GM21825 (cell line): Measurements from ENCODE around the gene LNX1.

Experiments used
- ATAC-seq: cut with Tn5 transposase; IDR thresholded peaks from one replicate; pipeline ENCODE4 v1.9.1; 2021; ENCODE audit warnings: mild to moderate bottlenecking, moderate library complexity; ENCODE audit not compliant: unreplicated experiment

Gene LNX1

DNA sequence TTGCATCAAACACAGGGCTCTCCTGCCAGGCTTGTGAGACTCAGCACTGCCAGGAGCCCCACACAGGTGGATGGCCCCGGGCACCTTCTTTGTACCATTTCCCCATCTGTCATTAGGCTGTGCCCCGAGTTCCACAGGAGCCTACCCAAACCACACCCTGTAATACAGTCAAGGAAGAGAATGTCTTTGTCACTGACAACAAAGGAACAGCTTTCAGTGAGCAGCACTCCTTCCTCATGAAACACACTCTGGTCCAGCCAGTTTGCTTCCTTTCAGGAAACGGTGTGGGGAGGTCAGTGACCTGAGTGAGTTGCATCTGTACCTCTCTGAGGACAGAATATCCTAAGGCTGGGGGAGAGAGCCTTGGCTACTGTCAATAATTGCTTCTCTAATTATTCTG, 53.7 kb downstream of the LNX1 start:
- no peak for ATAC-seq

DNA sequence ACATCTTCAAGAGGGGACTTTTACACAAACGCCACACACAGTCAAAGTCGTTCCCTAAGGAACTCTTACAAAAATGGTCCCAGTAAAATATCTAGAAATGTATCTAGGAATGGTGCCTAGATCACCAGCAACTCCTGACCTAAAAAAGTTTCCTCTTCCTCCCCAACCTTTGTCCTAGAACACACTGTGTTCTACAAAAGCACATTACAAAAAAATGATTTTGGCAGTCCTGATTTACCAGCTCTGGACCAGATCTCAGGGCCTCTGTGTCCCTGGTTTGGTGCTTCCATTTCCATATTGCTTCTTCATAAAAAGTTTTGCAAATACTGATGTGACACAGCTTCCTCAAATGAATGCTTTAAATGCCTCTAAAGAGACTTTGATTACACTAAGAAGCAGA, 55.0 kb downstream of the LNX1 start:
- ATAC-seq, result no peak

DNA sequence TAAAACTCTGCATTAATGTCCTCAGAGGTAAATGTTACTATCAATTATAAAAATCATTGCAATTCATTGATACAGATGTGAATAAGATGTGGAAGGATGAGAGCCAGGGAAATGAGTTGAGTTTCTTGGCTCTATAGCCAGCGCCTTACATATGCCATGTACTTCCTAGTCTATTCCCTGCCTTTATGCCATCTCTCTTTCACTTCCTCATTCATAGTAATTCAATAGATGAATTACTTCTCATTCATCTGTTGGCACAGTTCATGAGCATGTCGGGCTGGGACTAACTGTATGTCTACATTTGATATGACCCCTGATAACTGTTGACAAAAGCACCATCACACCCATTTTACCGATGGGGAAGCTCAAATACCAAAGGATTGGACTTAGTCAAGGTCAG, 55.7 kb downstream of the LNX1 start:
- no peak for ATAC-seq

DNA sequence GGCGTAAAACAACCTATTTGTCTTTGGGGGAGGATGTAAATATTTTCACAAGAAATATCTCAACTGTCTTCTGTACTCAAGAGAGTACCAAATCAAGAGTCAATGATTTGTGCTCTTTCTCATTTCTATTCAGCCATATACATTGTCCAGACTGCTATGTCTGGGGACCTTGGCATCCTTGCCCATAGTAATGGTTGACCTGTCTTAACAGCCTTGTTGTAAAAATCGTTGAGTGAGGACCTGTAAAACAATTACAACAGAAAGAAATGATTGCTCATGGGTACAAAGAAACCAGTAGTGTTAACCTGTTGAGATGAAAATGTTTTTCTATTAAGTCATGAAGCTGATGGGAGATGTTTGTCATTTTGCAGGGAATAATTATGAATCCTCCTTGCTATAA, 56.6 kb downstream of the LNX1 start:
- no peak for ATAC-seq

DNA sequence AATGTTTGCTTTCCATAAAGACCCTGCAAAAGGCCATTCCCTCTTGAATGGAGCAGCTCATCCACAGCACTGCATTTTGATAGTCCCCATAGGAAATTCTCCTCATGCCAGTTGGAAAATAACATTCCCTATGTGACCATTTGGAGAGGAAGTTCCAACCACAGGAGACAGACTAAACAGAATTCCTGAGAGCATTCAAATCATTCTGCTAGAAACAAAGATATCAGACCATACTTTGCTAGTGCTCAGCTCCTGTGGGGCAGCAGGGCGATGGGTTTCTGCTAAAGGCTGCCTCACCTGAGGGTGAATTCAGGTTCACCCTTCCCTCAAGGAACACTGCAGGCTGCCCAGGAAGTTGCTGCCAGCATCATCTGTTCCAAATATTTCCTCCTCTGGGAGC, 58.8 kb downstream of the LNX1 start:
- no peak for ATAC-seq

DNA sequence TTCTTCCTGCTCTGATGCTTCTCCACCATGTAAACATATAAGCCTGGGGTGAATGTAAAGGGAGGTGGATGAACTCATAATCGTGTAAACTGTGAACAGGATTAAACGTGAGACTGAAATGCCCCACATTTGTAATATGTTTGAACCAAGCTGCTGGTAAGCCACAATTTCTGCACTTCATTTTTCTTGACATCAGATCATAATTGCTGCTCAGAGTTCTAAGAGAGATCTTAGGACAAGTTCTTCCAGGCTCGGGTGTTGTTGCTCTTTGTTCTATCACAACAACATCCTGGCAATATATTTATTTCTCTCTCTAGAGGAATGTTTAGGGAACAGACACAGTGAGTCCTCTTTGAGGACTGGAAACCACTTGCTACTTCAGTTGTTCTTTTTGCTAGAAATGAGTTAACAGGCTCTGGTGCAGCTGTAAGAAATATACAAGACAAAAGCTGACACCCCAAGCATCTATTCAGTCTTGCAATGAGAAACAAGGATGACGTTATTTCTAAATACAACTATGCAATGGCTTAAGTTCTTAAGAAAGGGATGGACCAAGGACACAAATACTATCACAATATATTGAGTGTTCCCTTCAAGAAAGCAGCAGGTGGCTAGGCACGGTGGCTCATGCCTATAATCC, 59.6 kb downstream of the LNX1 start:
- ATAC-seq, result no peak

DNA sequence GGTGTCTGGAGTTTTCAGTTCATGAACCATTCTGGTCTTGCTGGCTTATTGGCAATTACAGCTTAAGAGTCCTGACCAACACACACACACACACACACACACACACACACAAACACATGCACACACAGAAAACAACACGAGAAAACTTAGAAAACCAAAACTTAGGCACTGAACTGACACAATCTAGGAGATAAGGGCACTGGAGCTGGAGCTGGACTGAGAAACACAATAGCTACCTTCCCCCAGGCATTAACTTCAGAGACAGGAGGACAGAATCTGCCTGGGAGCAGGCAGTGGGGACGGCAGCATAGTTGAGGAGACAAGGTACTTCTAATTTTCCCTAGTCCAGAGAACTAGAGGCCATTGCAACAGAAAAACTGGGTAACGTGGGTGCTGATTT, 62.3 kb downstream of the LNX1 start:
- ATAC-seq, result no peak

DNA sequence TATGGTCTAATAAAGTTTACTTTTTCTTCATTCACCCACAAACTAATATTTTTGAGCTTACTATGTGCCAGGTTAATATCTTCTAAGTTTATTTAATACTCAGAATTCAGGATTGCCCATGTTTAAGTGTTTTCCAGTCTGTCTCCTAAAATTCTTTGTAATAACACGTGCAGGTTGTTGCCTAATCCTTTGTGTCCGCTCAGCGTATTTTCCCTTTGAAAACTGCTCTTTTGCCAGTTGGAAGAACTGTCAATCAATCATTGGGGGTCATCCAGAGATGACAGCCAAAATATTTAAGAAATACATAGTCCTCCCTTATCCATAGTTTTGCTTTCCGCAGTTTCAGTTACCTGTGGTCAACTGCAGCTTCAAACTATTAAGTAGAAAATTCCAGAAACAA, 63.4 kb downstream of the LNX1 start:
- ATAC-seq, result no peak

DNA sequence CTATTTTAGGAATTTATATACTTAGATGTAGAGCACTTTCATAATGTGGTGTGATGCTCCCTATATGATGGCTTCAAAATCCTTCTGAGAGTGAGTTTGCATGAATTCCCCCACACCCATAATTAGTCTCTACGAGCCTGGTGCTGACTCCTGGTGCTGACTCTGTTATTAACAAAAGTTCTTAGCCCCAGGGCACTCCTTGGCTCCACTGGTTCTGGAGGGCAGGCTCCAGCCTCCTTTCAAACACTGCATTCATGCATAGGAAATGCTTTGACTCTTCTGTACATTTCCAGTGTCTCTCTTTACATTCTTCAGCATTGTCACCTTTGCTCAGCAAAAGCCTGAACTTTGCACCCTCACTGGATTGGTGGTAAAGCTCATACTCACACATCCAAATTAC, 64.0 kb downstream of the LNX1 start:
- ATAC-seq, result no peak

DNA sequence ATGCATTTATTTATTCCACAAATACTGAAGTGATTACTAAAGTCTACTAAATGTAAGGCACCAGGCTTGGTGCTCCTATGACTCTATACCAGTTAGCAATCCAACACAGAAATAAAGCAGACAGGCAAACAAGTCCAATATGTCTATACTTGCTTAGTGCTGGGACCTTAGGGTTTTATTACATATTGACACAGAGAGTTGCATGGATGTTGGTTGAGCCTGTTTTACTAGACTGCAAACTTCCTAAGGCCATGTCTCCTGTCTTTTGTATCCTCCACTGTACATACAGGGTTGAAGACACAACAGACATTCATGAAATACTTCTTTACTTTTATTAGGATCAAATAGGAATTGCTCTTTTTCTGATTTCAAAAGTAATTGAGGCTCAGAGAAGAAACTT, 69.0 kb downstream of the LNX1 start:
- ATAC-seq, result no peak

DNA sequence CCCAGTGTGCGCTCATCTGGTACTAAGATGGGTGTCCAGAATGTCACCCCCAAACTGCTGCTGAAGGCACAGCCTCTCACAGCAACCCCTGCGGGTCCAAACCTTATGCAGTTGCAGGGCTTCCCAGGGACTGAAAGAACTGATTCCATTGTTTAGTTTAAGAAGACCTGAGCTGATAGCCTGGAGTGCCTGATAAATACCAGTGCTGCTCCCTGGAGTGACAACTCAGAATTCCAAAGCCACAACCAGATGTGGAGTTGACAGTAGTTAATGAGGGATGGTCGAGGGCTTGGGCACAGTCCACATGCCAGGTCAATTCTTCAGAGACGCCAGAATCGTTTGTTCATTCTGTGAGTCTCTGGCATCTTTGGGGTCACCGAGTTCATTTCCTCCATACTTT, 71.2 kb downstream of the LNX1 start:
- ATAC-seq, result no peak

DNA sequence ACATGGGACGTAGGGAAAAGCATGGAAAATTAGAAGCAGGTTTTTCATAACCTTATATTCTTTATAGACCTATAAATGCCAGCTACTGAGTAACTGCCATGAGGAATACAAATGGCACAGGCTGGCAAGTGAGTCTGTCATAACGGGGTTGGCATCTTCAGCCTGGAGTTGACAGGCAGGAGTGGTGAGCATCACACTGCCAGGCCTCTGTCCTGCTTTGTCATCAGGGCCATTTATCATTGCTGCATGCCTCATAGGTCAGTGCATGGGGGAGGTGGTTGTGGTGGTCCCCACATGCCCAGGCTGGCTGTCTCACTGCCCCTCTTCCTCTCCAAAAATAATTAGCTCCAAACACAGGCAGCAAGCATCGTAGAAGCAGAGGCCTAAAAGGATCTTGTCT, 72.5 kb downstream of the LNX1 start:
- no peak for ATAC-seq

DNA sequence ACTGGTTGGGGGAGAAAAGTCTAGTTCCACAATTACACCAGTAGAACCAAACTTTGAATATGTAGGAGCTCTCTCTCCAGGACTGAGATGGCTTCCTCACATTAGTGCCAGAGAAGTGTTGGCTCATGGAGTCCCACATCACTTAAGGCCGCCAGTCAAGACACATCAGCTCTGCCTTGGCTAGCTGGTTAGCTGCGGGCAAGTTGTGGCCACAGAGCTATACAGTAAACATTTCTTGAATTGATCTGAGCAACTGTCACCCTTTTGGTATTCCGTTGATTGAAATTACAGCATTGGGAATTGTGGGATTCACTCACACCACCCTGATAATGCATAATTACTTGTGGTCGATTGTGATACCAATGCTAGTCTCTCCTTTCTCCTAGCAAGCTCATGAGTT, 76.2 kb downstream of the LNX1 start:
- ATAC-seq, result no peak

DNA sequence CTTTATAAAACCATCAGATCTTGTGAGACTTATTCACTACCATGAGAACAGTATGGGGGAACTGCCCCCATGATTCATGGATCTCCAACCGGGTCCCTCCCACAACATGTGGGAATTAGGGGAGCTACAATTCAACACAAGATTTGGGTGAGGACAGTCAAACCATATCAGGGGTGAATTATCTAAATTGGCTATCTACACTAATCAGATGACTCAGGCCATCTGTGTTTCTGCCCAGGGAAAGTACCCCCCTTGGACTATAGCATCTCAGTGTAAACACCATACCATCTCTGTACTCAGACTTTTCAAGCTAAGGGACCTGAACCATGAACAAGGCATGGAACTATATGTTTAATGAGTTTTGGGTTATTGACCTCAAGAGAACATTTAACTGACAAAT, 76.8 kb downstream of the LNX1 start:
- no peak for ATAC-seq

DNA sequence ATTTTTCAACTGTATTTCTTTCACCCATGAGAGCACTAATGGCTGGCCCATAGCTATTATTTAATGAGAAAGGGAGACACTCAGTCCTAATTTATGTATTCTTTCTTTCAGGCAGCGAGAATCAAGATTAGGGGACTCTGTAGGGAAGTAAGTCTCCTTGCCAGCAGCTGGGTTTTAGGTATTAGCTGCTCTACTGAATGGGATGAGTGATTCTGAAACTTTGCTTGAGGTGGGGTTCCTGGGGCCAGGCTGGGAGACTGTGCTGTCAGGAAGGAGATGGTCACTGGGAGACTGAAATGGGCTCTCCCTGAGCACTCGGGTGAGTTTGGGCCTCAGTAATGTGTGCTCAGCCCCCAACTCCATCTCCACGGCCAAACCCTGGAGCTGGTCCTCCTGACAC, 78.7 kb downstream of the LNX1 start:
- ATAC-seq, result no peak

DNA sequence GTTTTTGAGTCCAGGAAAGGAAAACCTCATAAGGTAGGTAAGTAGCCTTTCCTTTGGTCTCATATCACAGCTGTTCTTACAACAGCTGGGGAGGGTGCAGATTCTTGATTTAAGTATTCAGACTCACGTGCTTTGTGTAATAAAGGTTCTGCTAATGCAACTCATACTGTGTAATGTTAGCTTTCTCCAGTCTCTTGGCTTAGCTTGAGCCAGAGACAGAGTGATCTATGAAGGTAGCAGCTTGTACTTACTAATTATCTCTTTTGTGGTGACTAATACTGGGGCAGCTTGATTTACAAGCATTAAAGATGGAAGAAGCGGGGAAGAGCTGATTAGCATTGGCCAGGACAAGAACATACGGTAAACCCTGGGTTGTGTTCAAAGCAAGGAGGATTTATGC, 80.3 kb downstream of the LNX1 start:
- no peak for ATAC-seq

DNA sequence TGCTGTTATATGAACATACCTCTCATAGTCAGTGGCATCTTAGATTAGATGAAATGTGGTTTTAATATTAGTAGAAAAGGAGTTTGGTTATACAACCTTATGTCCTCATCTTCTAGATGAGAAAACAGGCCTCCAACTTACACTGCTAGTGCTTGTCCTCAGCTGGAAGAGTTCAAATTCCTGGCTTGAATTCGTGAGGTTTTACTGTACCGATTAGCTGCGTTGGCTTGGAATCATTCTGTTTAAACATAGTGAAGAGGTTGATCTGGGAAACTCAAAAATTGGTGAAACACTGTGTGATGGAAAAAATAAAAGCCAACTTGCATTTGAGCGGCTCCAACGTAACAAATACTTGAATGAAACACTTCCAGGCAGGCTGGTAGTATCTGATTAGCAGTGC, 81.0 kb downstream of the LNX1 start:
- ATAC-seq, result no peak

DNA sequence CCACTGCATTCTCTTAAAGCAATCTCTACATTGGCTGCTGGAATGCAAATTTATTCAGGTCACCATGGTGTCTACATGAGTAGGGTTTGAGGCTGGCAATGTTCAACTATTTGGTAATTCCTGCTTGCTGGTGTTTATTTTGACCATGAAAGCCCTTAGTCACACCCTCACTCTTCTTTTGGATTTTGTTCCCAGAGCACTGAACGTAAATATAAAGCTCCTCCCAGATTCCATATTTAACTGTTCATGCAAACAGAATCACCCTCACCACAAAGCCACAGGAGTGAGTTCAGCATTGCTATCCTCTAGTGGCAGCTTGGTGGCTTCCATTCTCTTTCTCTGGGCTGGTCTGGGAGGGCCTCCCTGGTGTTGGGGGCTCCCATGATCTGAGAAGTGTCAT, 82.8 kb downstream of the LNX1 start:
- ATAC-seq, result no peak

DNA sequence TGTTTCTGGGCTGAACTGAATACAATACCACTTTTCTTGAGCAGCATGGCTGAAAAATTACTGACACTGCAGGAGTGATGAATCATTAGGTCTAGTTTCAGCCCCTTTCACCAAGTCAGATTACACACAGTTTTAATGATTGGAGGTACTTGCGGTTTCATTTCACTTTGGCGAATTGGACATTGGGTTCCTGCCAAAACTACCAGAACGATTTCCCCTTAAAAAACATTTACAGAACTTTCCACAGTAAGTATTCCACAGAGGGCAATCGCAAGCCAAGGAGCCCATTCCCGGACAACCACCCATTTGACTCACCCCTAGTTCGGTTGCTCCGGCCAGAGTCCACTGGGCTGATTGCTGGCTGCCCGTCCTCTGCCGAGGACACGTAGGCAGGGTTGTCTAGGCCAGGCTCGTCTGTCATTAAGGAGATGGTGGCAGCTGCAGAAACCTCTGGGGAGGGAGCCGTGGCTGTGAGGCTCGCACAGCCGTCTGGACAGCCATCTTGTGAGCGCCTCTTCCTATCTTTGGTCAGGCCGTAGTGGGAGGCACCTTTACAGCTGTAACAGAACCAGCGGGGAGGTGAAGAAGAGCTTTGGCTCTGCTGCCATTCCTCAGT, 83.5 kb downstream of the LNX1 start:
- ATAC-seq, result no peak

DNA sequence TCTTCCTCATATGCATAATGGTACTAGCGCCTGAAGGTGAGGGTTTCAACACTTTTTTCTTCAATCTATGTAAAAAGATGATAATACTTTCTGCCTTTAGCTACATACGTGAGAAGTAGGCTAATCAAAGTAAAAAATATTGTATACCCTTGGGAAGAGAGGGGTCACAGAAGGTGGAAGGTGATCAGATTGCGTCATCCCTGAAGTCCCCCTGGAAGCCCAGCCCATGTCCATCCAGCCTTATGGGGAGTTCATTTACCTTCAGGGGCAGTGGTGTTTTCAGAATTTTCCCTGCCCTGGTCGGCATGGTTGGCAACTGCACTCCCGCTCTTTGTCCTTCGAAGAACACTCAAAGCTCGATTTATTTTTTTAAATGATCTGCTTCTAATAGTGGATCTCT, 84.2 kb downstream of the LNX1 start:
- ATAC-seq, result no peak

DNA sequence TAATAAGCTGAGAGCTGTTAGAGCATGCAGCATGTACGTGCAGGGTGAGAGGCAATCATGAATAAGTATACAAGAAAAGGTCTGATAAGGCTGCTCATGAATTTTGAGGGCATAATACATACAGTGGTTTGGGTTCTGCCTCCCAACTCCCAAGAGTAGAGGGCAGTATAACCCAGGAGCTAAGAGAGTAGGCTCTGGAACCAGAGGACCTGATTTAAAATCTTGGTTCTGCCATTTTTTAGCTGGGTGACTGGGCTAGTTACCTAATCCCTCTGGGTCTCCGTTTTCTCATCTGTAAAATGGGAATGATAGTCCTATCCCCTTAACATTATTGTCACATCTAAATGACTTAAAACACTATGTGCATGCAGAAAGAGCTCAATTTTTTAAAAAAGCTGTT, 85.3 kb downstream of the LNX1 start:
- no peak for ATAC-seq

DNA sequence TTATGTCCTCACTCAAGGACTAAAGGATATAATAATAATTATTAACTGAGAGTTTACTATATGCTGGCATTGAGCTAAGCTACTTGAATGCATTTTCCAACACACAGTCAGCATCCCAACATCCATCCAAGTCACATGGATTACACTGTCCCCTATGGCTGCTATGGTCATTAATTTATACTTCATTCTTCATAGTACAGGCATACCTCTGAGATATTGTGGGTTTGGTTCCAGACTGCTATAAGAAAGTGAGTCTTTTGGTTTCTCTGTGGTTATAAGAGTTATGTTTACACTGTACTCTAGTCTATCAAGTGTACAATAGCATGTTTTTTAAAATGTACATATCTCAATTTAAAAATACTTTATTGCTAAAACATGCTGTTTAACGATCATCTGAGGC, 89.2 kb downstream of the LNX1 start:
- ATAC-seq, result no peak

DNA sequence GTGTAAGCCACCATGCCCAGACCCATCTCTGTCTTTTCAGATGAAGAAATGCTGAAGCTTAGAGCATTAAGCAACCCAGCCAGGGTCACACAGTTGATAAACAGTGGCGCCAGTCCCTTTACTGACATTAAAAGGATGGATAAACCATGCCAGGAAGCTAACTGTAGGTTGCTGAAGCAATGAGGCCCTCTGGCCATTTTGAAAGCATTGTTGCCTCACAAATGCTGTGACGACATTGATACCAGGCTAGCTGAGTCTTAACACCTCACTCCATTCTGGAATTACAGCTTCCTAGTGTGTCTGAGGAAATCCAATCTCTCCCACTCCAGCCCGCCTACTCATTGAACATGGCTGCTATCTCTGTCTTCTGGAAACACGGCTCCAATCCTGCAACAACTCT, 89.7 kb downstream of the LNX1 start:
- ATAC-seq, result no peak
